HG03439 (cell line): ENCODE results near the gene SFTA2.

ENCODE experiments used
- ATAC-seq: cut with Tn5 transposase; IDR thresholded peaks from one replicate; pipeline ENCODE4 v1.9.1; 2021; ENCODE audit warnings: mild to moderate bottlenecking, moderate library complexity; ENCODE audit not compliant: unreplicated experiment

SFTA2 gene

GRCh38 chr6:30891816-30892538 lies 40.0 kb downstream of the SFTA2 start:
- no peak for ATAC-seq

GRCh38 chr6:30891450-30891723 lies 40.6 kb downstream of the SFTA2 start:
- no peak for ATAC-seq

GRCh38 chr6:30890646-30891449 lies 41.1 kb downstream of the SFTA2 start:
- ATAC-seq, result no peak

GRCh38 chr6:30889921-30890645 lies 41.9 kb downstream of the SFTA2 start:
- no peak for ATAC-seq

- ATAC-seq, result no peak
These were observed 42.5 kb downstream of the SFTA2 start for GRCh38 chr6:30889496-30889885.

- no peak for ATAC-seq
These were observed 43.0 kb downstream of the SFTA2 start for GRCh38 chr6:30888816-30889495.

GRCh38 chr6:30887901-30888815 lies 43.8 kb downstream of the SFTA2 start:
- ATAC-seq, result no peak

GRCh38 chr6:30886897-30887255 lies 45.1 kb downstream of the SFTA2 start:
- no peak for ATAC-seq

GRCh38 chr6:30885999-30886896 lies 45.7 kb downstream of the SFTA2 start:
- ATAC-seq, result no peak

GRCh38 chr6:30885481-30885998 lies 46.4 kb downstream of the SFTA2 start:
- no peak for ATAC-seq

GRCh38 chr6:30884521-30885480 lies 47.2 kb downstream of the SFTA2 start:
- no peak for ATAC-seq

- no peak for ATAC-seq
These were observed 48.1 kb downstream of the SFTA2 start, which contains the start of gene DDR1 for GRCh38 chr6:30883685-30884520. DDR1 (plus strand) TSS chr6:30884519; CDS start chr6:30888730, 4,211 bp downstream.

GRCh38 chr6:30882759-30883684 lies 48.9 kb downstream of the SFTA2 start:
- ATAC-seq, result no peak

GRCh38 chr6:30882204-30882758 lies 49.7 kb downstream of the SFTA2 start:
- no peak for ATAC-seq

- no peak for ATAC-seq
These were observed 50.4 kb downstream of the SFTA2 start for GRCh38 chr6:30881392-30882203.
